Adrenal gland (tissue), 12 donors: ENCODE measurements around the gene CHST11. TPM values are rescaled to one million over a fixed set of nuclear protein-coding genes. Genes with fewer than 3 reads are reported as not detected.

ENCODE experiments used
- DNase-seq, 7 donors: peaks; one replicate each; pipeline ENCODE4 v3.0.0-alpha.2; 2019 to 2020
- H3K27ac ChIP-seq, 5 donors: fragments of 200-600 bp; sonication (generic) in 4 of 5; 1 replicate in 3 of 5; 2 replicates in 2 of 5; pipeline versions ENCODE4 v1.5.1 to v1.8.0; 2016 to 2020; ENCODE audit warnings: mild to moderate bottlenecking in 1 of 5
- H3K27me3 ChIP-seq: fragments of 200-600 bp; 2 replicates; pipeline ENCODE4 v1.8.0; 2021
- H3K36me3 ChIP-seq, 2 donors: fragments of 200-600 bp; replicated peaks in 1 of 2; 1 replicate in 1 of 2; 2 replicates in 1 of 2; pipeline versions ENCODE4 v1.5.1 to v1.8.0; 2018 to 2022
- H3K4me1 ChIP-seq, 2 donors: fragments of 200-600 bp; replicated peaks in 1 of 2; 1 replicate in 1 of 2; 2 replicates in 1 of 2; pipeline versions ENCODE4 v1.5.1 to v1.8.0; 2018 to 2021
- H3K4me3 ChIP-seq, 4 donors: fragments of 200-600 bp; sonication (generic) in 3 of 4; one replicate each; pipeline ENCODE4 v1.5.1; 2016 to 2018
- H3K9me3 ChIP-seq, 3 donors: fragments of 200-600 bp; sonication (generic) in 1 of 3; replicated peaks in 1 of 3; 1 replicate in 2 of 3; 2 replicates in 1 of 3; pipeline versions ENCODE4 v1.5.1 to v1.8.0; 2016 to 2021
- CTCF ChIP-seq, 6 experiments: fragments of 450-650 bp in 4 of 6; fragments of 200-600 bp in 2 of 6; sonication (generic) in 1 of 6; IDR thresholded peaks; 1 replicate in 5 of 6; 2 replicates in 1 of 6; pipeline versions ENCODE4 v1.5.1 to v1.8.0; 2016 to 2021; ENCODE audit warnings: antibody characterized with exemption in 6 of 6, mild to moderate bottlenecking in 2 of 6, moderate library complexity in 1 of 6
- POLR2A ChIP-seq, 2 donors: fragments of 450-650 bp; IDR thresholded peaks; one replicate each; pipeline ENCODE4 v1.6.1; 2017; ENCODE audit warnings: antibody characterized with exemption in 2 of 2, mild to moderate bottlenecking in 2 of 2, moderate library complexity in 1 of 2
- WGBS, 4 donors: extraction: QIAGEN DNeasy Blood & Tissue Kit in 2 of 4; methylation state at CpG; one replicate each; pipeline versions ENCODE4 v1.1.5 to v1.1.7; 2013 to 2017; 5-methylcytosine and 5-hydroxymethylcytosine counted together
- intact Hi-C, 2 donors: fragments of 100-400 bp; cut with DNase I; formaldehyde crosslinking; loops; one replicate each; pipeline versions ENCODE4 v1.14.1 to v1.15.0; 2022 to 2023
- polyA plus RNA-seq, 3 donors: library from polyadenylated mRNA; stranded (reverse); fragments of 200-250 nt in 2 of 3; fragments of 350-450 nt in 1 of 3; fragmentation: Illumina TruSeq in 1 of 3; extraction: RNeasy Lipid Tissue Mini Kit (QIAGEN cat#74804) in 1 of 3; gene quantifications; one replicate each; pipeline ENCODE4 v1.2.3, GENCODE V29; 2013 to 2014
- total RNA-seq, 9 donors: library from RNA; depleted of rRNA in 4 of 9; stranded (reverse); fragments of >200 nt in 4 of 9; fragments of 120-200 nt in 1 of 9; fragmentation: NEBNext Ultra II Directional in 1 of 9; extraction: Animal tissue kit (Norgen Biotek cat#: 25700) in 1 of 9; gene quantifications; one replicate each; pipeline versions ENCODE4 v1.1.0 to v1.2.4, GENCODE V29; 2013 to 2023
- donor health status: healthy with polysubstance abuse.
- donor health status: Bipolar disorder and iron deficiency.
- donor health status: DM: yes; HTN: yes; CAD: no.
- donor health status: DM: no; HTN: no; CAD: no.
- donor health status: DM: no; HTN: no; CAD: no.
- donor health status: DM: yes; HTN: yes; CAD: no.

Gene CHST11
- total and polyA plus RNA-seq, 12 donors: 6.2 to 95.1 (median 29.8) TPM

- Histone ChIP-seq H3K27me3 (no peaks in the 10 kb centered on the region), H3K9me3 (no peaks in the 10 kb centered on the region), H3K36me3 (no peaks in the 10 kb centered on the region), H3K4me3 (no peak overlapping the region), H3K27ac (no peak overlapping the region), H3K4me1 (peaks cover 12 to 43% of the 10 kb centered on the region in 2 donors)
- intact Hi-C loops: loop anchor here in 1 of 2 donors (10.0 kb wide), 1 partner anchor 186 kb away; no protein-coding TSS in a partner anchor
- WGBS, 4 donors: 92 to 98% (median 94%) methylated on average over 3 to 5 of the region's 5 CpGs
- TF ChIP-seq POLR2A (IDR thresholded peaks at IDR 0.05) (no peak), CTCF (IDR thresholded peaks at IDR 0.05) (no peak)
- DNase-seq: no peak
Observed at GRCh38 chr12:104468371-104468770, 11.6 kb downstream of the CHST11 start.

- Histone ChIP-seq H3K36me3 (no peaks in the 10 kb centered on the region), H3K4me3 (no peak overlapping the region), H3K27ac (peak overlapping the region in 1 of 5 donors; percentile 51), H3K4me1 (peaks cover 12 to 39% of the 10 kb centered on the region in 2 donors), H3K9me3 (no peaks in the 10 kb centered on the region), H3K27me3 (no peaks in the 10 kb centered on the region)
- TF ChIP-seq CTCF (IDR thresholded peaks at IDR 0.05) (no peak), POLR2A (IDR thresholded peaks at IDR 0.05) (peak in 1 of 2 donors; percentile 14)
- intact Hi-C loops: loop anchor here in 1 of 2 donors (10.0 kb wide), 1 partner anchor 186 kb away; no protein-coding TSS in a partner anchor
- peak in 5 of 7 donors; percentile 50 to 72 (median 59) for DNase-seq
- 36 to 71% (median 58%) methylated on average over 4 of the region's 4 CpGs for WGBS, 4 donors
Observed at GRCh38 chr12:104469066-104469465, 12.3 kb downstream of the CHST11 start.

- H3K36me3 ChIP-seq: no peaks in the 10 kb centered on the region
- H3K27me3 ChIP-seq: no peaks in the 10 kb centered on the region
- no peaks in the 10 kb centered on the region for H3K9me3 ChIP-seq
- peak overlapping the region in 1 of 5 donors; percentile 51 for H3K27ac ChIP-seq
- peaks cover 12 to 39% of the 10 kb centered on the region in 2 donors for H3K4me1 ChIP-seq
- WGBS, 4 donors: 89 to 100% (median 96%) methylated on average over 1 of the region's 1 CpG
- no peak for DNase-seq
- intact Hi-C loops: loop anchor here in 1 of 2 donors (10.0 kb wide), 1 partner anchor 185 kb away; no protein-coding TSS in a partner anchor
- H3K4me3 ChIP-seq: no peak overlapping the region
- TF ChIP-seq POLR2A (IDR thresholded peaks at IDR 0.05) (no peak), CTCF (IDR thresholded peaks at IDR 0.05) (no peak)
Observed at GRCh38 chr12:104469523-104469922, 12.8 kb downstream of the CHST11 start.

GRCh38 chr12:104470521-104470920 lies 13.8 kb downstream of the CHST11 start:
- H3K36me3 ChIP-seq: no peaks in the 10 kb centered on the region
- no peaks in the 10 kb centered on the region for H3K27me3 ChIP-seq
- DNase-seq: no peak
- no peaks in the 10 kb centered on the region for H3K9me3 ChIP-seq
- H3K4me3 ChIP-seq: no peak overlapping the region
- H3K27ac ChIP-seq: no peak overlapping the region
- intact Hi-C loops: no loop called here
- 87 to 100% (median 94%) methylated on average over 1 of the region's 1 CpG for WGBS, 4 donors
- TF ChIP-seq POLR2A (IDR thresholded peaks at IDR 0.05) (no peak), CTCF (IDR thresholded peaks at IDR 0.05) (no peak)
- peaks cover 5 to 37% of the 10 kb centered on the region in 2 donors for H3K4me1 ChIP-seq
